Skin epidermis (tissue), 12 donors: ENCODE measurements around the gene ANKRD34B.
A peak's percentile ranks its signal among the peaks of the same experiment; 100 is the strongest.

Source experiments
- H3K27ac ChIP-seq, 21 experiments: fragments of 200-600 bp; sonication (generic) in 11 of 21; one replicate each; pipeline ENCODE4 v1.5.0; 2020; ENCODE audit warnings: mild to moderate bottlenecking in 3 of 21, inconsistent platforms in 2 of 21, moderate library complexity in 2 of 21
- H3K4me3 ChIP-seq, 7 experiments: fragments of 200-600 bp; sonication (generic) in 2 of 7; one replicate each; pipeline ENCODE4 v1.5.0; 2020; ENCODE audit warnings: inconsistent platforms in 2 of 7, mild to moderate bottlenecking in 2 of 7, moderate library complexity in 1 of 7

Gene ANKRD34B

GRCh38 chr5:80576383-80576782 is 6.3 kb upstream of the ANKRD34B start:
- no peak overlapping the region for H3K4me3 ChIP-seq

GRCh38 chr5:80573062-80573461 is 3.0 kb upstream of the ANKRD34B start:
- H3K27ac ChIP-seq: no peak overlapping the region
- no peak overlapping the region for H3K4me3 ChIP-seq

More at GRCh38 chr5:80576383-80576782, 6.3 kb upstream of the ANKRD34B start:
- no peak overlapping the region for H3K27ac ChIP-seq

- Histone ChIP-seq H3K4me3 (peak overlapping the region; percentile 5 to 47 (median 27)), H3K27ac (no peak overlapping the region)
These were observed 757 bp downstream of the ANKRD34B start for GRCh38 chr5:80569086-80569960.

- Histone ChIP-seq H3K4me3 (no peak overlapping the region), H3K27ac (no peak overlapping the region)
These were observed 1.8 kb downstream of the ANKRD34B start for GRCh38 chr5:80568251-80568650.

- H3K27ac ChIP-seq: no peak overlapping the region
- no peak overlapping the region for H3K4me3 ChIP-seq
These were observed 3.3 kb downstream of the ANKRD34B start for GRCh38 chr5:80566711-80567259.

GRCh38 chr5:80565330-80565729 is 4.8 kb downstream of the ANKRD34B start:
- H3K4me3 ChIP-seq: no peak overlapping the region
- no peak overlapping the region for H3K27ac ChIP-seq

- H3K27ac ChIP-seq: no peak overlapping the region
- H3K4me3 ChIP-seq: no peak overlapping the region
These were observed 10.8 kb downstream of the ANKRD34B start for GRCh38 chr5:80559244-80559643.

- Histone ChIP-seq H3K4me3 (no peak overlapping the region), H3K27ac (no peak overlapping the region)
These were observed 15.0 kb downstream of the ANKRD34B start for GRCh38 chr5:80555099-80555498.

- Histone ChIP-seq H3K27ac (no peak overlapping the region), H3K4me3 (no peak overlapping the region)
These were observed 15.4 kb downstream of the ANKRD34B start for GRCh38 chr5:80554646-80555045.

GRCh38 chr5:80541392-80541791 is 28.7 kb downstream of the ANKRD34B start:
- H3K27ac ChIP-seq: no peak overlapping the region
- no peak overlapping the region for H3K4me3 ChIP-seq

- Histone ChIP-seq H3K4me3 (no peak overlapping the region), H3K27ac (no peak overlapping the region)
These were observed 29.4 kb downstream of the ANKRD34B start for GRCh38 chr5:80540691-80541090.

- H3K27ac ChIP-seq: no peak overlapping the region
- no peak overlapping the region for H3K4me3 ChIP-seq
These were observed 53.3 kb downstream of the ANKRD34B start for GRCh38 chr5:80516826-80517225.

- H3K27ac ChIP-seq: no peak overlapping the region
- H3K4me3 ChIP-seq: no peak overlapping the region
These were observed 60.7 kb downstream of the ANKRD34B start for GRCh38 chr5:80509362-80509761.

- Histone ChIP-seq H3K4me3 (no peak overlapping the region), H3K27ac (no peak overlapping the region)
These were observed 61.2 kb downstream of the ANKRD34B start for GRCh38 chr5:80508844-80509243.

- Histone ChIP-seq H3K27ac (no peak overlapping the region), H3K4me3 (no peak overlapping the region)
These were observed 62.4 kb downstream of the ANKRD34B start for GRCh38 chr5:80507663-80508062.
